SIG-M5 (cell line): Measurements from ENCODE around the gene PTTG1IP.

Source experiments
- DNase-seq: peaks from one replicate; lab custom pipeline; 2025; lab: John Stamatoyannopoulos, UW

PTTG1IP gene

GRCh38 chr21:44801468-44802395 is 71.8 kb downstream of the PTTG1IP start, which contains the start of gene UBE2G2:
Gene UBE2G2 (minus strand): TSS chr21:44801820. CDS start chr21:44801748, 72 bp downstream.
- DNase-seq = no peak

GRCh38 chr21:44800971-44801467 is 72.5 kb downstream of the PTTG1IP start:
- no peak for DNase-seq

- peak; percentile 17 for DNase-seq
Observed at GRCh38 chr21:44800103-44800502, 73.4 kb downstream of the PTTG1IP start.

- DNase-seq = no peak
Observed at GRCh38 chr21:44799646-44800045, 73.8 kb downstream of the PTTG1IP start.
